Endothelial cell of umbilical vein (primary cell): ENCODE data around the gene CORO6.

Experiments used
- CTCF ChIP-seq, 2 donors: IDR thresholded peaks; 1 replicate in 1 of 2; 2 replicates in 1 of 2; pipeline ENCODE4 v1.5.1; 2011; ENCODE audit warnings: low read length in 2 of 2, mild to moderate bottlenecking in 2 of 2, moderate library complexity in 2 of 2, control low read depth in 1 of 2, inconsistent platforms in 1 of 2, low read depth in 1 of 2; ENCODE audit not compliant: insufficient read depth in 1 of 2; ENCODE audit errors: extremely low read depth in 1 of 2
- EZH2 ChIP-seq: IDR thresholded peaks from 2 replicates; pipeline ENCODE4 v1.6.1; 2012; ENCODE audit warnings: borderline replicate concordance, low read depth, mild to moderate bottlenecking, moderate library complexity, low read length, inconsistent platforms; ENCODE audit not compliant: severe bottlenecking
- FOS ChIP-seq: IDR thresholded peaks from 2 replicates; pipeline ENCODE4 v1.6.1; 2011; ENCODE audit warnings: mild to moderate bottlenecking, low read length, moderate library complexity, borderline replicate concordance; ENCODE audit not compliant: insufficient read depth
- GATA2 ChIP-seq: IDR thresholded peaks from 2 replicates; pipeline ENCODE4 v1.7.0; 2011; ENCODE audit warnings: low read depth, mild to moderate bottlenecking, moderate library complexity, mixed read lengths, low read length; ENCODE audit not compliant: insufficient read length, insufficient read depth
- MYC ChIP-seq: IDR thresholded peaks from one replicate; pipeline ENCODE4 v1.6.1; 2011; ENCODE audit warnings: mild to moderate bottlenecking, low read depth, low read length
- POLR2A ChIP-seq: IDR thresholded peaks from 2 replicates; pipeline ENCODE4 v1.6.1; 2012; ENCODE audit warnings: low read depth, mild to moderate bottlenecking, control low read depth, low read length
- POLR2AphosphoS5 ChIP-seq: IDR thresholded peaks from 2 replicates; pipeline ENCODE4 v1.6.1; 2012; ENCODE audit warnings: low read depth, mild to moderate bottlenecking, control low read depth, low read length, moderate library complexity; ENCODE audit not compliant: insufficient read depth

- no peak for TF ChIP-seq CTCF (IDR thresholded peaks at IDR 0.05; ENCODE audit: extremely low read depth in 1 of 2, insufficient read depth in 1 of 2, low read depth in 1 of 2, low read length in 2 of 2)
- no peak for TF ChIP-seq MYC
- no peak for TF ChIP-seq POLR2AphosphoS5
- TF ChIP-seq FOS, result no peak
- no peak for TF ChIP-seq GATA2
- TF ChIP-seq POLR2A, result no peak
- no peak for TF ChIP-seq EZH2
These were observed 31.4 kb upstream of the CORO6 start for GRCh38 chr17:29653995-29654714.
